ENCODE data around the gene TMEM171. TPM values are rescaled to one million over a fixed set of nuclear protein-coding genes. Genes with fewer than 3 reads are reported as not detected.

Gene TMEM171
- total and polyA plus RNA-seq, 2 of the 8 experiments (the other 6 are each of a cell fraction or from before 2014, with no cell fraction given): 1.0 to 2.2 TPM

DNA sequence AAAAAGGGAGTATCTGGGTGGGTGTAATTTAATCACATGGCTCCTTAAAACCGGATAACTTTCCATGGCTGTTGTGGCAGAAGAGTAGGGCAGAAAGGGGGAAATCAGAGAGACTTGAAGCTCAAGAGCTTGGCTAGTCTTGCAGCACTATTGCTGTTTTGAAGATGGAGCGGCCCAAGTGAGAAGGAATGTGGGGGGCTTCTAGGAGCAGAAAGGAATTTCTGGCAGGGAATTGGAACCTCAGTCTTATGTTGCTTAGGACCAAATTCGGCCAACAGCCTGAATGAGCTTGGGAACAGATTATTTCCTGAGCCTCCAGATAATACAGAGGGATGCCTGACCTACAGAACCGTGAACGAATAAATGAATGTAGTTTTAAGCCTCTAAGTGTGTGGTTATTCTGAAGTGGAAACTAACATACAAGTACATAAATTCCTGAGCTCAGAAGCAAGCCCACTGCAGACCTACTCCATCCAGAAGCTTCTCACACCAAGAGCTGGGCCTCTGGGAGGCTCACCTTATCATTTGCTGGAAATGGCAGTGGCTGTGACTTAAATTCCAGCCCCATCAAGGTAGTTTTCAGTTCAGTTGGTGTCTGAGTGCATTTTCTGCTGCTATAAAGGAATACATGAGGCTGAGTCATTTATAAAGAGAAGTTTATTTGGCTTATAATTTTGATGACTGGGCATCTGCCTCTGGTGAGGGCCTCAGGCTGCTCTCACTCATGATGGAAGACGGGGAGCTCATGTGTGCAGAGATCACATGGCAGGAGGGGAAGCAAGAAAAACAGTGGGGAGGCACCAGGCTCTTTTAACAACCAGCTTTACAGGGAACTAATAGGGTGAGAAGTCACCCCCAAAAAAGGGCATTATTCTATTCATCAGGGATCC, 37.3 kb downstream of the TMEM171 start:
- Histone ChIP-seq H3K14ac (ENCODE audit: insufficient read length) (no peak overlapping the region), H3K23me2 (ENCODE audit: low read depth, low read length) (no peaks in the 10 kb centered on the region), H2BK20ac (ENCODE audit: low read length) (no peak overlapping the region), H3K36me3 (ENCODE audit: control insufficient read depth in 2 of 4, insufficient read depth in 4 of 4, low read length in 3 of 4) (no peaks in the 10 kb centered on the region), H2BK12ac (ENCODE audit: low read depth, low read length) (no peak overlapping the region), H2BK5ac (ENCODE audit: low read depth, low read length) (no peak overlapping the region), H3K9ac (replicated peaks in 1 of 4; ENCODE audit: extremely low read depth in 1 of 4, low read depth in 3 of 4, low read length in 3 of 4) (no peak overlapping the region), H4K8ac (ENCODE audit: extremely low read depth, insufficient read depth, low read length) (no peak overlapping the region), H4K5ac (ENCODE audit: insufficient read length, low read depth, low read length) (no peak overlapping the region), H3K27me3 (replicated peaks in 1 of 4; ENCODE audit: control insufficient read depth in 3 of 4, extremely low read depth in 1 of 4, insufficient read depth in 3 of 4, low read length in 3 of 4) (no peaks in the 10 kb centered on the region), H3K23ac (ENCODE audit: insufficient read length) (no peak overlapping the region), H2AFZ (ENCODE audit: low read length) (0 out of 2 replicates have a peak overlapping the region, but pooled peaks have one; percentile 31), H3K56ac (replicated peaks; ENCODE audit: insufficient read length, low read depth, low read length) (no peak overlapping the region), H3K79me1 (ENCODE audit: low read depth, low read length) (no peaks in the 10 kb centered on the region), H3K27ac (ENCODE audit: low read depth, low read length) (no peak overlapping the region), H2BK120ac (replicated peaks; ENCODE audit: low read depth, low read length) (no peak overlapping the region), H3K4me1 (replicated peaks in 1 of 4; ENCODE audit: control insufficient read depth in 3 of 4, insufficient read depth in 4 of 4, low read length in 3 of 4) (0 out of 7 replicates have a peak, but pooled peaks cover 0 to 2% (median 0%) of the 10 kb centered on the region in 4 experiments), H2AK5ac (ENCODE audit: low read depth, low read length) (no peak overlapping the region), H3K4me3 (ENCODE audit: extremely low read depth in 1 of 4, insufficient read depth in 2 of 4, low read depth in 3 of 4, low read length in 4 of 4) (no peak overlapping the region), H2BK15ac (ENCODE audit: low read length) (no peak overlapping the region), H3K4me2 (ENCODE audit: insufficient read depth in 1 of 2, low read depth in 2 of 2, low read length in 2 of 2) (no peak overlapping the region), H3K79me2 (ENCODE audit: control insufficient read depth in 1 of 2, insufficient read depth in 2 of 2, low read length in 2 of 2) (no peaks in the 10 kb centered on the region), H3K9me3 (ENCODE audit: insufficient read depth in 2 of 2, low read depth in 1 of 2, low read length in 1 of 2) (no peaks in the 10 kb centered on the region), H4K91ac (replicated peaks; ENCODE audit: insufficient read length, low read length) (no peak overlapping the region), H4K20me1 (replicated peaks in 1 of 2; ENCODE audit: control insufficient read depth in 1 of 2, insufficient read depth in 2 of 2, low read length in 2 of 2) (no peaks in the 10 kb centered on the region), H3K4ac (replicated peaks; ENCODE audit: insufficient read length, low read depth, low read length) (no peak overlapping the region), H3K18ac (ENCODE audit: extremely low read depth, low read length) (no peak overlapping the region)
- WGBS, 2 experiments (ENCODE audit: extremely low coverage in 1 of 2, insufficient coverage in 1 of 2, insufficient read length in 1 of 2, insufficient replicate concordance in 2 of 2, low coverage in 1 of 2, low lambda C conversion rate in 2 of 2, missing lambda C conversion rate in 1 of 2): 84% methylated on average over 6 of the region's 6 CpGs; no CpG with 5 or more reads in 1 of the 2 experiments
- ChIA-PET POLR2A (ENCODE audit: partially characterized antibody) (no interaction called here), CTCF (ENCODE audit: partially characterized antibody) (interaction anchor here (0.7 to 3.1 kb wide), 9 partner anchors 10 to 79 kb away, joined by 3 to 17 read pairs (median 5); no protein-coding TSS in a partner anchor)
- FAIRE-seq (no peak), DNase-seq (ENCODE audit: low read depth in 1 of 2, low spot score in 2 of 2) (no peak)
- no peak for TF ChIP-seq NANOG (IDR thresholded peaks at IDR 0.05; ENCODE audit: insufficient read depth, low read depth, low read length, poor library complexity, severe bottlenecking)
- TF ChIP-seq KDM4A (IDR thresholded peaks at IDR 0.05; ENCODE audit: low read depth, low read length, severe bottlenecking): no peak
- no peak for TF ChIP-seq CEBPB (IDR thresholded peaks at IDR 0.05; ENCODE audit: low read depth, low read length)
- TF ChIP-seq BACH1 (IDR thresholded peaks at IDR 0.05; ENCODE audit: low read length): no peak
- TF ChIP-seq SP2 (IDR thresholded peaks at IDR 0.05; ENCODE audit: low read length): no peak
- peak; percentile 34; the same call in 1 of the 2 replicates for TF ChIP-seq TEAD4 (IDR thresholded peaks at IDR 0.05; ENCODE audit: low read depth, low read length)
- TF ChIP-seq EP300 (IDR thresholded peaks at IDR 0.05; ENCODE audit: borderline replicate concordance in 1 of 2, low read depth in 2 of 2, low read length in 2 of 2): peak in 1 of 2 experiments; percentile 56; a peak in 1 of 3 replicates
- TF ChIP-seq CREB1 (IDR thresholded peaks at IDR 0.05): no peak
- TF ChIP-seq GABPA (IDR thresholded peaks at IDR 0.05; ENCODE audit: borderline replicate concordance, insufficient read depth, low read length): no peak
- TF ChIP-seq POLR2AphosphoS5 (IDR thresholded peaks at IDR 0.05; ENCODE audit: low read depth, low read length): no peak
